SU-DHL-6 (cell line): ENCODE measurements around the gene USP7.
A peak's percentile ranks its signal among the peaks of the same experiment; 100 is the strongest.

ENCODE experiments used
- H2AFZ ChIP-seq: fragments of 200-600 bp; sonication (generic); 2 replicates; pipeline ENCODE4 v1.6.1; 2014; ENCODE audit warnings: low read depth, mild to moderate bottlenecking, moderate library complexity, mixed read lengths, antibody characterized with exemption, low read length; ENCODE audit not compliant: severe bottlenecking
- H3F3A ChIP-seq: fragments of 200-600 bp; shearing (Covaris generic); 2 replicates; pipeline ENCODE4 v1.6.0; 2016; ENCODE audit warnings: antibody characterized with exemption, mild to moderate bottlenecking; ENCODE audit not compliant: insufficient read depth
- H3K27ac ChIP-seq: fragments of 200-600 bp; sonication (generic); 2 replicates; pipeline ENCODE4 v1.5.1; 2016; ENCODE audit warnings: low read depth, mild to moderate bottlenecking, low read length, moderate library complexity, mixed read lengths
- H3K27me3 ChIP-seq: fragments of 200-600 bp; sonication (generic), shearing (Covaris generic); 2 replicates; pipeline ENCODE4 v1.6.0; 2014; ENCODE audit warnings: mild to moderate bottlenecking, low read length
- H3K36me3 ChIP-seq: fragments of 200-600 bp; sonication (generic); 2 replicates; pipeline ENCODE4 v1.6.1; 2014; ENCODE audit warnings: mild to moderate bottlenecking, low read length, mixed read lengths
- H3K4me2 ChIP-seq: fragments of 300-600, 200-600 bp; shearing (Covaris generic), sonication (generic); 2 replicates; pipeline ENCODE4 v1.6.0; 2014; ENCODE audit warnings: low read length, low read depth, mild to moderate bottlenecking; ENCODE audit not compliant: poor library complexity, severe bottlenecking
- H3K4me3 ChIP-seq: fragments of 200-600 bp; sonication (generic); 2 replicates; pipeline ENCODE4 v1.5.1; 2014; ENCODE audit warnings: antibody characterized with exemption, low read length, mild to moderate bottlenecking, mixed read lengths; ENCODE audit not compliant: insufficient read depth, poor library complexity, severe bottlenecking
- H3K79me2 ChIP-seq: fragments of 200-600 bp; sonication (generic); 2 replicates; pipeline ENCODE4 v1.6.1; 2014; ENCODE audit warnings: mild to moderate bottlenecking, low read length, moderate library complexity; ENCODE audit not compliant: insufficient read depth
- H3K9ac ChIP-seq: fragments of 200-600 bp; sonication (generic); 2 replicates; pipeline ENCODE4 v1.7.0; 2014; ENCODE audit warnings: mild to moderate bottlenecking, low read length
- H3K9me2 ChIP-seq: fragments of 200-600 bp; sonication (generic); replicated peaks from 2 replicates; pipeline ENCODE4 v1.6.1; 2014; ENCODE audit warnings: low read length; ENCODE audit not compliant: insufficient read depth
- H3K9me3 ChIP-seq: fragments of 200-600 bp; sonication (generic); 2 replicates; pipeline ENCODE4 v1.6.1; 2014; ENCODE audit warnings: low read length, mixed read lengths; ENCODE audit not compliant: insufficient read depth
- H4K20me1 ChIP-seq: fragments of 200-600 bp; sonication (generic); 2 replicates; pipeline ENCODE4 v1.6.1; 2014; ENCODE audit warnings: low read depth, mild to moderate bottlenecking, antibody characterized with exemption, low read length, moderate library complexity, mixed read lengths
- EZH2phosphoT487 ChIP-seq: fragments of 200-600 bp; sonication (generic), shearing (Covaris generic); conservative IDR thresholded peaks from 2 replicates; pipeline ENCODE4 v1.6.1; 2018; ENCODE audit warnings: mild to moderate bottlenecking, antibody characterized with exemption, low read length, moderate library complexity, mixed read lengths
- TF ChIP-seq, protein P1 (sequence below): fragments of 200-600 bp; sonication (generic); IDR thresholded peaks from one replicate; pipeline ENCODE4 v1.5.1; 2017; ENCODE audit warnings: antibody characterized with exemption, mild to moderate bottlenecking, low read length, moderate library complexity; ENCODE audit not compliant: insufficient read depth, poor library complexity, severe bottlenecking

Gene USP7

DNA sequence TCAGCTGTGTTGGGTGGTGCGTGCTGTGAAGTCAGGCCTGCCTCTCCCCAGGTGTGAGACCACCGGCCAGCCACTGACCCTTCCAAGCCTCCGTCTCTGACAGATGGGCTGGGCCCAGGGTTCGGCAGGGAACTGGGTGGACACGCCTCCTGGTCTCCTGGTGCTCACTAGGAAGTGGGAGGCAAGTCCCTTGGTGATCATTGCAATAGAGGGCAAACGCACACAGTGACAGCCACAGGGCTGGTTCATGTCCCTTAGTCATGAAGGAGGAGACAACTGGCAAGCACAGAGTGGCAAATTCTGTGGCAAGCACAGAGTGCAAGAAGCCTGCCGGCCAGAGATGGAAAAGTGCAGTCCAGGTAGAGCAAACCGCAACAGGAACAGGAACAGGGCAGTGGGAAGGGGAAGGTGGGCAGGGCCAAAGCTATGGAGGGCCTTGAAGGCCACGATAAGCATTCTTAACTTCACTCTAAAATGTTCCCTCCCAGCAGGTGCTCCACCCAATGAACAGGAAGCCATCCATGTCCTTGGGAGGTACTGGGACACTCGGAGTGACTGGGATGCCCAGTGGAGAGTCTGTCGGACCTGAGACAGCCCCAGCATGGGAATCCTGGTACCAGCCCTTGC is 21.9 kb downstream of the USP7 start:
- Histone ChIP-seq H3K79me2 (peaks cover 99% of the 10 kb centered on the region), H3F3A (peaks cover 53% of the 10 kb centered on the region), H3K9me3 (no peaks in the 10 kb centered on the region), H3K9ac (peak overlapping the region; percentile 40), H3K4me3 (no peak overlapping the region), H2AFZ (no peak overlapping the region), H3K27ac (peak overlapping the region; percentile 92), H4K20me1 (peaks cover 46% of the 10 kb centered on the region), H3K4me2 (peak overlapping the region; percentile 97), H3K36me3 (no peaks in the 10 kb centered on the region), H3K27me3 (no peaks in the 10 kb centered on the region), H3K9me2 (no peaks in the 10 kb centered on the region)
- TF ChIP-seq, protein P1, sequence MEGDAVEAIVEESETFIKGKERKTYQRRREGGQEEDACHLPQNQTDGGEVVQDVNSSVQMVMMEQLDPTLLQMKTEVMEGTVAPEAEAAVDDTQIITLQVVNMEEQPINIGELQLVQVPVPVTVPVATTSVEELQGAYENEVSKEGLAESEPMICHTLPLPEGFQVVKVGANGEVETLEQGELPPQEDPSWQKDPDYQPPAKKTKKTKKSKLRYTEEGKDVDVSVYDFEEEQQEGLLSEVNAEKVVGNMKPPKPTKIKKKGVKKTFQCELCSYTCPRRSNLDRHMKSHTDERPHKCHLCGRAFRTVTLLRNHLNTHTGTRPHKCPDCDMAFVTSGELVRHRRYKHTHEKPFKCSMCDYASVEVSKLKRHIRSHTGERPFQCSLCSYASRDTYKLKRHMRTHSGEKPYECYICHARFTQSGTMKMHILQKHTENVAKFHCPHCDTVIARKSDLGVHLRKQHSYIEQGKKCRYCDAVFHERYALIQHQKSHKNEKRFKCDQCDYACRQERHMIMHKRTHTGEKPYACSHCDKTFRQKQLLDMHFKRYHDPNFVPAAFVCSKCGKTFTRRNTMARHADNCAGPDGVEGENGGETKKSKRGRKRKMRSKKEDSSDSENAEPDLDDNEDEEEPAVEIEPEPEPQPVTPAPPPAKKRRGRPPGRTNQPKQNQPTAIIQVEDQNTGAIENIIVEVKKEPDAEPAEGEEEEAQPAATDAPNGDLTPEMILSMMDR = no peak
- no peak for TF ChIP-seq EZH2phosphoT487

DNA sequence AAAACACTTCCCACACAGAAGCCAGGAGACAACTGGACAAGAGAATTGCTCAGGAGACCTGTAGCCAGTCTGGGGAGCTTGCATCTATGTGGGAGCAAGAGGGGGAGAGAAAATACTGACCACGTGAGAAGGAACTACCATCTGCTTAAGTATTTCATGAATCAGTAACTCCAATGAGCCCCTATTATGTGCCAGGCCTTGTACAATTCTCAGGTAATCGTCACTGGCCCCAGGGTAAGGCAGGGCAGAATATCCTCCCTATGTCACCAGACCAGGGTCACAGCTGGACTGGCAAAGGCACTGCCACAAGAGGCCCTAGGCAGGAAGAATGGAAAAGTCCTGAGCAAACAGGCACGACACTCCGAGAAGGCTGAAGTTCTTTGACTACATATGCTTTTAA is 25.9 kb downstream of the USP7 start:
- Histone ChIP-seq H3F3A (peaks cover 27% of the 10 kb centered on the region), H3K36me3 (no peaks in the 10 kb centered on the region), H3K9me2 (no peaks in the 10 kb centered on the region), H4K20me1 (peaks cover 54% of the 10 kb centered on the region), H3K27me3 (no peaks in the 10 kb centered on the region), H3K4me2 (peak overlapping the region; percentile 49), H3K79me2 (peaks cover 100% of the 10 kb centered on the region), H3K27ac (peak overlapping the region; percentile 69), H3K4me3 (no peak overlapping the region), H3K9me3 (no peaks in the 10 kb centered on the region), H2AFZ (no peak overlapping the region), H3K9ac (peak overlapping the region; percentile 7; the same call in 1 of the 2 replicates)
- TF ChIP-seq, protein P1 = no peak
- no peak for TF ChIP-seq EZH2phosphoT487

DNA sequence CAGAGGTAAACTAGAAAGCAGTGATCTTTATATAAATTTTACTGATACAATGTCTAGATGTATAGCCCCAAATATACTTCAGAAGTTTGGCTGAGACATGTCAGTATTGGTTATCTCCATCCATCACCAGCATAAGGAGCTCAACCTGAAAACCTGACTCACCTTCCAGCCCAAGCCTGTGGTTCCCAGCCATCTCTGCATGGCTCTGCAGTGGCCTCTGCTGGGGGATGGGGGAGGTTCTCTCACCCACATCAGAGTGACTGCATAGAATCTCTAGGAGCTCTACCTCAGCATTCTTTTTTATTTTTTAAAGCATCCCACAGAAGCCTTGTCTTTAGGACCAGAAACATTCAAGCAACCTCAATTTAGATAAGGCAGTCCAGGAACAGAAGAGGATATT is 27.3 kb downstream of the USP7 start:
- H3K4me2 ChIP-seq = peak overlapping the region; percentile 38
- peaks cover 58% of the 10 kb centered on the region for H4K20me1 ChIP-seq
- H3K9me3 ChIP-seq = no peaks in the 10 kb centered on the region
- H3K9me2 ChIP-seq = no peaks in the 10 kb centered on the region
- no peak overlapping the region for H2AFZ ChIP-seq
- no peaks in the 10 kb centered on the region for H3K36me3 ChIP-seq
- no peak for TF ChIP-seq EZH2phosphoT487
- TF ChIP-seq, protein P1 = peak; percentile 47
- peak overlapping the region; percentile 56 for H3K27ac ChIP-seq
- H3K27me3 ChIP-seq = no peaks in the 10 kb centered on the region
- H3K4me3 ChIP-seq = no peak overlapping the region
- H3K9ac ChIP-seq = 0 out of 2 replicates have a peak overlapping the region, but pooled peaks have one; percentile 1
- peaks cover 27% of the 10 kb centered on the region for H3F3A ChIP-seq
- peaks cover 100% of the 10 kb centered on the region for H3K79me2 ChIP-seq
